GM12865 (cell line): Measurements from ENCODE around the gene CD33.

Experiments
- DNase-seq: peaks from one replicate; pipeline ENCODE4 v3.0.0; 2010; ENCODE audit warnings: low read depth
- H3K4me3 ChIP-seq: 2 replicates; pipeline ENCODE4 v1.5.1; 2011; ENCODE audit warnings: mild to moderate bottlenecking, low read depth, low read length, control low read depth
- CTCF ChIP-seq: IDR thresholded peaks from 2 replicates; pipeline ENCODE4 v1.5.1; 2011; ENCODE audit warnings: low read length, control low read depth, low read depth, inconsistent platforms; ENCODE audit not compliant: insufficient read depth; ENCODE audit errors: missing control alignments

CD33 gene

GRCh38 chr19:51224163-51224641 lies 678 bp upstream of the CD33 start:
- H3K4me3 ChIP-seq, result no peak overlapping the region
- no peak for TF ChIP-seq CTCF

GRCh38 chr19:51226067-51226466 lies 1.2 kb downstream of the CD33 start:
- H3K4me3 ChIP-seq, result peak overlapping the region; percentile 62
- TF ChIP-seq CTCF, result no peak
- no peak for DNase-seq

More at GRCh38 chr19:51224163-51224641, 678 bp upstream of the CD33 start:
- DNase-seq, result no peak

GRCh38 chr19:51227326-51227725 lies 2.4 kb downstream of the CD33 start:
- no peak for DNase-seq
- H3K4me3 ChIP-seq, result no peak overlapping the region
- TF ChIP-seq CTCF, result no peak

GRCh38 chr19:51227966-51228365 lies 3.1 kb downstream of the CD33 start:
- no peak for DNase-seq
- no peak for TF ChIP-seq CTCF
- H3K4me3 ChIP-seq, result no peak overlapping the region

- no peak for TF ChIP-seq CTCF
- no peak for DNase-seq
- H3K4me3 ChIP-seq, result no peak overlapping the region
Measured at GRCh38 chr19:51240866-51241265, 16.0 kb downstream of the CD33 start.

- TF ChIP-seq CTCF, result no peak
- DNase-seq, result no peak
- no peak overlapping the region for H3K4me3 ChIP-seq
Measured at GRCh38 chr19:51242881-51243630, 18.2 kb downstream of the CD33 start.

- H3K4me3 ChIP-seq, result no peak overlapping the region
- TF ChIP-seq CTCF, result no peak
- DNase-seq, result no peak
Measured at GRCh38 chr19:51246164-51246552, 21.3 kb downstream of the CD33 start.
